GM18861 (cell line): ENCODE data around the gene TRPV6.

Experiments used
- ATAC-seq: cut with Tn5 transposase; IDR thresholded peaks from one replicate; pipeline ENCODE4 v1.9.1; 2021; ENCODE audit not compliant: unreplicated experiment

TRPV6 gene

GRCh38 chr7:142870566-142871259 lies 14.8 kb downstream of the TRPV6 start:
- ATAC-seq, result no peak

- no peak for ATAC-seq
These were observed 15.4 kb downstream of the TRPV6 start for GRCh38 chr7:142870147-142870559.

- no peak for ATAC-seq
These were observed 16.1 kb downstream of the TRPV6 start for GRCh38 chr7:142869434-142869833.

GRCh38 chr7:142868986-142869415 lies 16.5 kb downstream of the TRPV6 start:
- no peak for ATAC-seq

GRCh38 chr7:142868188-142868985 lies 17.2 kb downstream of the TRPV6 start:
- ATAC-seq, result no peak

GRCh38 chr7:142867398-142868187 lies 18.0 kb downstream of the TRPV6 start:
- ATAC-seq, result no peak

- no peak for ATAC-seq
These were observed 18.5 kb downstream of the TRPV6 start for GRCh38 chr7:142867097-142867378.

- no peak for ATAC-seq
These were observed 19.0 kb downstream of the TRPV6 start for GRCh38 chr7:142866361-142867096.

- no peak for ATAC-seq
These were observed 19.8 kb downstream of the TRPV6 start for GRCh38 chr7:142865766-142866165.

GRCh38 chr7:142864980-142865747 lies 20.4 kb downstream of the TRPV6 start:
- no peak for ATAC-seq

- ATAC-seq, result no peak
These were observed 21.5 kb downstream of the TRPV6 start for GRCh38 chr7:142863891-142864685.

GRCh38 chr7:142862786-142863400 lies 22.7 kb downstream of the TRPV6 start:
- ATAC-seq, result no peak

- ATAC-seq, result no peak
These were observed 23.2 kb downstream of the TRPV6 start for GRCh38 chr7:142862351-142862750.

- no peak for ATAC-seq
These were observed 24.6 kb downstream of the TRPV6 start for GRCh38 chr7:142860968-142861367.

- ATAC-seq, result no peak
These were observed 25.7 kb downstream of the TRPV6 start for GRCh38 chr7:142859829-142860228.

- no peak for ATAC-seq
These were observed 26.1 kb downstream of the TRPV6 start for GRCh38 chr7:142859411-142859810.

GRCh38 chr7:142857625-142858024 lies 27.9 kb downstream of the TRPV6 start:
- ATAC-seq, result no peak

GRCh38 chr7:142856565-142857245 lies 28.8 kb downstream of the TRPV6 start:
- ATAC-seq, result no peak
